Measurements from ENCODE around the gene FMNL3. TPM values are rescaled to one million over a fixed set of nuclear protein-coding genes. Genes with fewer than 3 reads are reported as not detected.

The FMNL3 gene
- total and polyA plus RNA-seq, 2 of the 8 experiments (the other 6 are each of a cell fraction or from before 2014, with no cell fraction given): 8.6 to 29.0 TPM

DNA sequence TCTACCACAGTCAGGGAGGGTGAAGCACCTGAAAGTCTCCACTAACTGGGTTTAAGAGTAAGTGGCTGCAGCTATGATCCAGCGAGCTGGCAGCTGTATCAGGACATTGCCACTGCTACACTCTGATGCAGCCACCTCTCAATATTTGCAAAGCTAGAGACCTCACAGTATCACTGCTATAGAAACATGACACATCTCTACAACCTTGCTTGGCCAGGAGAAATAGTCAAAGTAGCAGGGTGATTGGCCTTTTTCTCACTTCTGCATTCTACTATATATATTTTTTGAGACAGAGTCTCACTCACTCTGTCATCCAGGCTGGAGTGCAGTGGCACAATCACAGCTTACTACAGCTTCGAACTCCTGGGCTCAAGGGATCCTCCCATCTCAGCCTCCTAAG, 9.3 kb upstream of the FMNL3 start (continued):
- TF ChIP-seq, protein P1, sequence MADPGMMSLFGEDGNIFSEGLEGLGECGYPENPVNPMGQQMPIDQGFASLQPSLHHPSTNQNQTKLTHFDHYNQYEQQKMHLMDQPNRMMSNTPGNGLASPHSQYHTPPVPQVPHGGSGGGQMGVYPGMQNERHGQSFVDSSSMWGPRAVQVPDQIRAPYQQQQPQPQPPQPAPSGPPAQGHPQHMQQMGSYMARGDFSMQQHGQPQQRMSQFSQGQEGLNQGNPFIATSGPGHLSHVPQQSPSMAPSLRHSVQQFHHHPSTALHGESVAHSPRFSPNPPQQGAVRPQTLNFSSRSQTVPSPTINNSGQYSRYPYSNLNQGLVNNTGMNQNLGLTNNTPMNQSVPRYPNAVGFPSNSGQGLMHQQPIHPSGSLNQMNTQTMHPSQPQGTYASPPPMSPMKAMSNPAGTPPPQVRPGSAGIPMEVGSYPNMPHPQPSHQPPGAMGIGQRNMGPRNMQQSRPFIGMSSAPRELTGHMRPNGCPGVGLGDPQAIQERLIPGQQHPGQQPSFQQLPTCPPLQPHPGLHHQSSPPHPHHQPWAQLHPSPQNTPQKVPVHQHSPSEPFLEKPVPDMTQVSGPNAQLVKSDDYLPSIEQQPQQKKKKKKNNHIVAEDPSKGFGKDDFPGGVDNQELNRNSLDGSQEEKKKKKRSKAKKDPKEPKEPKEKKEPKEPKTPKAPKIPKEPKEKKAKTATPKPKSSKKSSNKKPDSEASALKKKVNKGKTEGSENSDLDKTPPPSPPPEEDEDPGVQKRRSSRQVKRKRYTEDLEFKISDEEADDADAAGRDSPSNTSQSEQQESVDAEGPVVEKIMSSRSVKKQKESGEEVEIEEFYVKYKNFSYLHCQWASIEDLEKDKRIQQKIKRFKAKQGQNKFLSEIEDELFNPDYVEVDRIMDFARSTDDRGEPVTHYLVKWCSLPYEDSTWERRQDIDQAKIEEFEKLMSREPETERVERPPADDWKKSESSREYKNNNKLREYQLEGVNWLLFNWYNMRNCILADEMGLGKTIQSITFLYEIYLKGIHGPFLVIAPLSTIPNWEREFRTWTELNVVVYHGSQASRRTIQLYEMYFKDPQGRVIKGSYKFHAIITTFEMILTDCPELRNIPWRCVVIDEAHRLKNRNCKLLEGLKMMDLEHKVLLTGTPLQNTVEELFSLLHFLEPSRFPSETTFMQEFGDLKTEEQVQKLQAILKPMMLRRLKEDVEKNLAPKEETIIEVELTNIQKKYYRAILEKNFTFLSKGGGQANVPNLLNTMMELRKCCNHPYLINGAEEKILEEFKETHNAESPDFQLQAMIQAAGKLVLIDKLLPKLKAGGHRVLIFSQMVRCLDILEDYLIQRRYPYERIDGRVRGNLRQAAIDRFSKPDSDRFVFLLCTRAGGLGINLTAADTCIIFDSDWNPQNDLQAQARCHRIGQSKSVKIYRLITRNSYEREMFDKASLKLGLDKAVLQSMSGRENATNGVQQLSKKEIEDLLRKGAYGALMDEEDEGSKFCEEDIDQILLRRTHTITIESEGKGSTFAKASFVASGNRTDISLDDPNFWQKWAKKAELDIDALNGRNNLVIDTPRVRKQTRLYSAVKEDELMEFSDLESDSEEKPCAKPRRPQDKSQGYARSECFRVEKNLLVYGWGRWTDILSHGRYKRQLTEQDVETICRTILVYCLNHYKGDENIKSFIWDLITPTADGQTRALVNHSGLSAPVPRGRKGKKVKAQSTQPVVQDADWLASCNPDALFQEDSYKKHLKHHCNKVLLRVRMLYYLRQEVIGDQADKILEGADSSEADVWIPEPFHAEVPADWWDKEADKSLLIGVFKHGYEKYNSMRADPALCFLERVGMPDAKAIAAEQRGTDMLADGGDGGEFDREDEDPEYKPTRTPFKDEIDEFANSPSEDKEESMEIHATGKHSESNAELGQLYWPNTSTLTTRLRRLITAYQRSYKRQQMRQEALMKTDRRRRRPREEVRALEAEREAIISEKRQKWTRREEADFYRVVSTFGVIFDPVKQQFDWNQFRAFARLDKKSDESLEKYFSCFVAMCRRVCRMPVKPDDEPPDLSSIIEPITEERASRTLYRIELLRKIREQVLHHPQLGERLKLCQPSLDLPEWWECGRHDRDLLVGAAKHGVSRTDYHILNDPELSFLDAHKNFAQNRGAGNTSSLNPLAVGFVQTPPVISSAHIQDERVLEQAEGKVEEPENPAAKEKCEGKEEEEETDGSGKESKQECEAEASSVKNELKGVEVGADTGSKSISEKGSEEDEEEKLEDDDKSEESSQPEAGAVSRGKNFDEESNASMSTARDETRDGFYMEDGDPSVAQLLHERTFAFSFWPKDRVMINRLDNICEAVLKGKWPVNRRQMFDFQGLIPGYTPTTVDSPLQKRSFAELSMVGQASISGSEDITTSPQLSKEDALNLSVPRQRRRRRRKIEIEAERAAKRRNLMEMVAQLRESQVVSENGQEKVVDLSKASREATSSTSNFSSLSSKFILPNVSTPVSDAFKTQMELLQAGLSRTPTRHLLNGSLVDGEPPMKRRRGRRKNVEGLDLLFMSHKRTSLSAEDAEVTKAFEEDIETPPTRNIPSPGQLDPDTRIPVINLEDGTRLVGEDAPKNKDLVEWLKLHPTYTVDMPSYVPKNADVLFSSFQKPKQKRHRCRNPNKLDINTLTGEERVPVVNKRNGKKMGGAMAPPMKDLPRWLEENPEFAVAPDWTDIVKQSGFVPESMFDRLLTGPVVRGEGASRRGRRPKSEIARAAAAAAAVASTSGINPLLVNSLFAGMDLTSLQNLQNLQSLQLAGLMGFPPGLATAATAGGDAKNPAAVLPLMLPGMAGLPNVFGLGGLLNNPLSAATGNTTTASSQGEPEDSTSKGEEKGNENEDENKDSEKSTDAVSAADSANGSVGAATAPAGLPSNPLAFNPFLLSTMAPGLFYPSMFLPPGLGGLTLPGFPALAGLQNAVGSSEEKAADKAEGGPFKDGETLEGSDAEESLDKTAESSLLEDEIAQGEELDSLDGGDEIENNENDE (IDR thresholded peaks at IDR 0.05; ENCODE audit: insufficient replicate concordance, low read length): no peak
- TF ChIP-seq CBX8 (IDR thresholded peaks at IDR 0.05; ENCODE audit: borderline replicate concordance, low read depth, low read length) (no peak), TAF7 (optimal IDR thresholded peaks at IDR 0.05; ENCODE audit: borderline replicate concordance, low read depth, low read length) (no peak), MAFK (IDR thresholded peaks at IDR 0.05; ENCODE audit: low read depth, low read length) (no peak), POU5F1 (IDR thresholded peaks at IDR 0.05; ENCODE audit: low read depth, low read length) (no peak), CEBPB (IDR thresholded peaks at IDR 0.05; ENCODE audit: low read depth, low read length) (no peak)

All from H1 (cell line).